C4-2B (cell line): ENCODE data around the gene GARNL3.

Experiments
- H3K27ac ChIP-seq: fragments of 450-650 bp; 2 replicates; pipeline ENCODE4 v1.5.1; 2017
- ZFX ChIP-seq: fragments of 450-650 bp; IDR thresholded peaks from 2 replicates; pipeline ENCODE4 v1.6.1; 2017
- TF ChIP-seq, protein P1 (sequence below): fragments of 450-650 bp; conservative IDR thresholded peaks from 2 replicates; pipeline ENCODE4 v1.5.1; 2017; ENCODE audit warnings: mild to moderate bottlenecking

GARNL3 gene

DNA sequence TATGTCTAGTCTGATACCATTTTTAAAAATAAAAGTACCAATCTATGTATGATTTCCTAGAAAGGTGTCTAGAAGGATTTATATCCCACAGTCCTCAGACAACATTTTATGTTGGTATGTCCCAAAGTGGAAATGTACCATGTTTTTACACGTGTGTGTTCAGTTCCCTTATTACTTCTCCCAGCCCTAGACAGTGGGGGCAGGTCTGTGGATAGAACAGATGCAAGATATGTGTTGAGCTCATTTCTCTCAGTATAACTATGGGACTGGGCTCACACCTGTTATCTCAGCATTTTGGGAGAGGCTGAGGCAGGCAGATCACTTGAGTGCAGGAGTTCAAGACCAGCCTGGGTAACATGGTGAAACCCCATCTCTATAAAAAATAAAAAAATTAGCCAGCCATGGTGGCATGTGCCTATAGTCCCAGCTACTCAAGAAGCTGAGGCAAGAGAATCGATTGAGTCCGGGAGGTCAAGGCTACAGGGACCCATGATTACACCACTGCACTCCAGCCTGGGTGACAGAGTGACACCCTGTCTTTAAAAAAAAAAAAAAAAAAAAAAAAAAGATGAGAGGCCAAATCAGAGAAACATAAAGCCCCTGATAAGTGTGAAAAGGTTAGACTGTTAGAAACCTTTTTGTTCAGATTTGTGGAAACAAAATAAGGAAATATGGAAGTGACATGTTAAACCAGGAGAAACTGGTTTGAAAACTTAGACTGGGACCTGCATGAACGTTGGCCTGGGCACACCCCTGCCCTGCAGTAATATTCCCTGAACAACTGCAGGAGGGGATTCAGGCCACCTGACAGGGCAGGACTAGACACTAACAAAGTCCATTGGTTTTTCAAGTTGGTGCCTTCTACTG, 125.0 kb downstream of the GARNL3 start:
- TF ChIP-seq ZFX = no peak
- TF ChIP-seq, protein P1, sequence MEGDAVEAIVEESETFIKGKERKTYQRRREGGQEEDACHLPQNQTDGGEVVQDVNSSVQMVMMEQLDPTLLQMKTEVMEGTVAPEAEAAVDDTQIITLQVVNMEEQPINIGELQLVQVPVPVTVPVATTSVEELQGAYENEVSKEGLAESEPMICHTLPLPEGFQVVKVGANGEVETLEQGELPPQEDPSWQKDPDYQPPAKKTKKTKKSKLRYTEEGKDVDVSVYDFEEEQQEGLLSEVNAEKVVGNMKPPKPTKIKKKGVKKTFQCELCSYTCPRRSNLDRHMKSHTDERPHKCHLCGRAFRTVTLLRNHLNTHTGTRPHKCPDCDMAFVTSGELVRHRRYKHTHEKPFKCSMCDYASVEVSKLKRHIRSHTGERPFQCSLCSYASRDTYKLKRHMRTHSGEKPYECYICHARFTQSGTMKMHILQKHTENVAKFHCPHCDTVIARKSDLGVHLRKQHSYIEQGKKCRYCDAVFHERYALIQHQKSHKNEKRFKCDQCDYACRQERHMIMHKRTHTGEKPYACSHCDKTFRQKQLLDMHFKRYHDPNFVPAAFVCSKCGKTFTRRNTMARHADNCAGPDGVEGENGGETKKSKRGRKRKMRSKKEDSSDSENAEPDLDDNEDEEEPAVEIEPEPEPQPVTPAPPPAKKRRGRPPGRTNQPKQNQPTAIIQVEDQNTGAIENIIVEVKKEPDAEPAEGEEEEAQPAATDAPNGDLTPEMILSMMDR = no peak
- no peak overlapping the region for H3K27ac ChIP-seq

DNA sequence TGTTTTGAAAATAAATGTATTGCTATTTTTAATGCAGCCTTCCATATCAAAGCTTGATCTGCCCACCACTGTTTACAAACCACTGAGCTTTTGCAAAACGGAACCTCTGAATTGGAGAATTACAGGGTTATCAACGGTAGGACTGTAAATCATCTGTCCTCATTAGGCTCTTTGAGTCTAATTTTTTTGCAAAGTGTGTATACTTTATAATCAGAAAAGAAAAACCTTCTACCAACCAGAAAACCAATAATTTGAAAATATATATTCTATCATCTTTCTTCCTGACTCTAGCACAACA, 125.6 kb downstream of the GARNL3 start:
- no peak overlapping the region for H3K27ac ChIP-seq
- TF ChIP-seq, protein P1 = no peak
- no peak for TF ChIP-seq ZFX

DNA sequence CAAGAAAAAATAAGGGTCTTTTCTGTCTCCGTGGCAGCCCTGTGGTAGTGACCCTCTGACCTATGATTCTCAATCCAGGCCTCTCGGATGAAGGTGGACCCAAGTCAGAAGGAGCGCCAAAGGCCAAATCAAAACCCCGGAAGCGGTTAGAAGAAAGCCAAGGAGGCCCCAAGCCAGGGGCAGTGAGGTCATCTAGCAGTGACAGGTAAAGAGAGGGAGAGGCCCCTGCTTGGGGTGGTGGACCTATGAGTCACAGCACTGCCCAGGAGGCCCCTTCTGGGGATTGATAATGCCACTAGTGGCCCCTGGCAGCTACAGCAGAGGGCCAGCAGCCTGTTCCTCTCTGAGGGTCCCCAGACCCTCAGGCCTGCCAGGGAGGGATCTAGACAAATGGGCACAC, 126.0 kb downstream of the GARNL3 start:
- H3K27ac ChIP-seq = no peak overlapping the region
- TF ChIP-seq, protein P1 = no peak
- no peak for TF ChIP-seq ZFX

DNA sequence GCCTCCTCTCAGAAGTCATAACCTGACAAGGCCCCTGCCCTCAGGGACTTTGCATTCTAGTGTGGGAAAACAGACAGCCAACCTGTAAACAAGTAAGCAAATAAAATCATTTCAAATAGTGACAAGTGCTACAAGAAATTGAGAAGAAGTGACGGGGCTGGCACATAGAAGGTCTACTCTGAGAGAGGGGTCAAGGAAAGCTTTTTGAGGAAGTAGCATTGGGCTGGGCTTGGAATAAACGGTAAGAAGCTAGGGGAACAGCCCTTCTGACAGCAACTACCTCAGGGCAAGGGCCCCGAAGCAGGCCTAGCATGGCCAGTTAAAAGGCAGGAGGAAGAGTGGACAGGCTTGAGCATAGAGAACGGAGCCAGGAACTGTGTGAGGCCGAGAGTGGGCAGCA, 127.6 kb downstream of the GARNL3 start:
- no peak overlapping the region for H3K27ac ChIP-seq
- TF ChIP-seq, protein P1 = no peak
- TF ChIP-seq ZFX = no peak

DNA sequence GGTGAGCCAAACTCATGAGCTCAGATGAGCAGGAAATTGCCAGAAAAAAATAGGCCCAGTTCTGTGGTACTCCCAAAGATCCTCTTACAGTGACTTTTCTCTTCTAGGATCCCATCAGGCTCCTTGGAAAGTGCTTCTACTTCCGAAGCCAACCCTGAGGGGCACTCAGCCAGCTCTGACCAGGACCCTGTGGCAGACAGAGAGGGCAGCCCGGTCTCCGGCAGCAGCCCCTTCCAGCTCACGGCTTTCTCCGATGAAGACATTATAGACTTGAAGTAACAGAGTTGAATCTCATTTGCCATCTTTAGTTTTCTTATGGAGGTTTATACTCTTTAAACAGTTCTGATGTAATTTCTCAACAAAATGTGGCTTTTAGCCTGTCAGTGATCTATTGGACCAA, 128.4 kb downstream of the GARNL3 start:
- H3K27ac ChIP-seq = no peak overlapping the region
- TF ChIP-seq ZFX = no peak
- TF ChIP-seq, protein P1 = no peak

DNA sequence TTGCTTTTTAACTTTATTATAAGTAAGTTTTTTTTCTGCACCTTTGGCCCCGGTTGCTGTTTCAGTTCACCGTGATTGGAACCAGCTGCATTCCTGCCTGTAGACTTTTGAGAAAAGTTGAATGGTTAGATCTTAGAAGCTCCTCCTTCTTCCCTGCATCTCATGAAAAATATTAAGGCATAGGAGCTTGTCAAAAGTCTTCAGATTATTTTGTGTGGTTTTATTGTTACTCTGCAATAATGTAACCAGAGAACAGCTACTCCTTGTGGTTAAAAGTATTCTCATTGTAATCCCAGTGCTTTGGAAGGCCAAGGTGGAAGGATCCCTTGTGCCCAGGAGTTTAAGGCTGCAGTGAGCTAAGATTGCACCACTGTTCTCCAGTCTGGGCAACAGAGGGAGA, 129.1 kb downstream of the GARNL3 start:
- no peak for TF ChIP-seq ZFX
- TF ChIP-seq, protein P1 = no peak; the same call in 1 of the 2 replicates
- no peak overlapping the region for H3K27ac ChIP-seq

DNA sequence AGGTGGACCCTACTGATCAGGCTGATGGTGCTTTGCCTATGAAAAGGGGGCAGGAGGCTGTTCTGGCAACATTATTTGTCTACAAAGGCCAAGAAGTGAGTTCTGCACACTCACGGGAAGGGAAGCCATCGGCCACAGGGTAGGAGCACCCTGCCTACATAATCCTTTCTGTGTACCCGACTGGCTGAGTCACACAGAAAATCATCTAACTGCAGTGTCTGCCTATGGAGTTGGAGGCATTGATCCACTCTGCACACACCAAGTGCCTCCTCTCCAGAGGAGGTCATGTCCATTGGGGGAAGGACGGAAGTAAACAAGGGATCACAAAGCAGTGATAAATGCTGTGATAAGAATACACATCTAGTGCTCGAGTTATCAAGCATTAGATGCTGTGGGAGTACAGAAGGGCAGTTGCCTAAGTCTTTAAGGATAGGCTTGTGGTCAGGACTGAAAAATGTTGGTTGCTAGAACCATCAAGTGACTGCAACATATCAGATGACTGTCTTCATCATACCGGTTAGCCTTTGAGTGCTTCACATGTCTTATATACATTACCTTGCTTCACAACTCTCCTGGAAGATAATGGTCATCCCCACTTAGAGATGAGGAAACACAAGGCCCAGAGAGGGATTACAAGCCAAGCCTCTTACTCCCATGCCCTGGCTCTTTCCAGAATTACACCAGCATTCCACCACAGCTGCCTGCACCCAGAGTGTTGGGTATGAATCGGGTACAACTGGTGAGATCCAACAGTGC, 131.1 kb downstream of the GARNL3 start:
- peak overlapping the region; percentile 63 for H3K27ac ChIP-seq
- TF ChIP-seq, protein P1 = no peak
- no peak for TF ChIP-seq ZFX
